Right atrium auricular region (tissue), 2 donors: ENCODE data around the gene B3GNT5. TPM values are rescaled to one million over a fixed set of nuclear protein-coding genes. Genes with fewer than 3 reads are reported as not detected.

Source experiments
- DNase-seq: peaks from one replicate; pipeline ENCODE4 v3.0.0-alpha.2; 2019; ENCODE audit warnings: low spot score
- H3K27ac ChIP-seq, 2 donors: fragments of 200-600 bp; sonication (generic); 1 replicate in 1 of 2; 2 replicates in 1 of 2; pipeline ENCODE4 v1.5.1; 2016 to 2019
- H3K27me3 ChIP-seq, 2 donors: fragments of 200-600 bp; sonication (generic); one replicate each; pipeline versions ENCODE4 v1.5.1 to v1.6.0; 2017 to 2019
- H3K36me3 ChIP-seq: fragments of 200-600 bp; sonication (generic); one replicate; pipeline ENCODE4 v1.5.1; 2016
- H3K4me1 ChIP-seq, 2 donors: fragments of 200-600 bp; sonication (generic); one replicate each; pipeline versions ENCODE4 v1.5.1 to v1.6.0; 2017 to 2019
- H3K4me3 ChIP-seq, 2 donors: fragments of 200-600 bp; sonication (generic); 1 replicate in 1 of 2; 2 replicates in 1 of 2; pipeline ENCODE4 v1.5.1; 2017 to 2019; ENCODE audit warnings: mild to moderate bottlenecking in 1 of 2, moderate library complexity in 1 of 2
- H3K9me3 ChIP-seq, 2 donors: fragments of 200-600 bp; sonication (generic); one replicate each; pipeline ENCODE4 v1.5.1; 2019
- total RNA-seq, 2 donors: library from RNA; depleted of rRNA; stranded (reverse); fragments of >200 nt; gene quantifications; one replicate each; pipeline ENCODE4 v1.1.0, GENCODE V29; 2016
- TF ChIP-seq, protein P1 (sequence below), 2 donors: fragments of 200-600 bp; sonication (generic); IDR thresholded peaks; one replicate each; pipeline ENCODE4 v1.5.1; 2019; ENCODE audit warnings: antibody characterized with exemption in 2 of 2

Gene B3GNT5
- total RNA-seq, 2 donors from 2014 or later: 1.7 to 2.0 TPM

- no peaks in the 10 kb centered on the region for H3K27me3 ChIP-seq
- no peak for DNase-seq
- no peak overlapping the region for H3K4me3 ChIP-seq
- no peak overlapping the region for H3K27ac ChIP-seq
- TF ChIP-seq, protein P1, sequence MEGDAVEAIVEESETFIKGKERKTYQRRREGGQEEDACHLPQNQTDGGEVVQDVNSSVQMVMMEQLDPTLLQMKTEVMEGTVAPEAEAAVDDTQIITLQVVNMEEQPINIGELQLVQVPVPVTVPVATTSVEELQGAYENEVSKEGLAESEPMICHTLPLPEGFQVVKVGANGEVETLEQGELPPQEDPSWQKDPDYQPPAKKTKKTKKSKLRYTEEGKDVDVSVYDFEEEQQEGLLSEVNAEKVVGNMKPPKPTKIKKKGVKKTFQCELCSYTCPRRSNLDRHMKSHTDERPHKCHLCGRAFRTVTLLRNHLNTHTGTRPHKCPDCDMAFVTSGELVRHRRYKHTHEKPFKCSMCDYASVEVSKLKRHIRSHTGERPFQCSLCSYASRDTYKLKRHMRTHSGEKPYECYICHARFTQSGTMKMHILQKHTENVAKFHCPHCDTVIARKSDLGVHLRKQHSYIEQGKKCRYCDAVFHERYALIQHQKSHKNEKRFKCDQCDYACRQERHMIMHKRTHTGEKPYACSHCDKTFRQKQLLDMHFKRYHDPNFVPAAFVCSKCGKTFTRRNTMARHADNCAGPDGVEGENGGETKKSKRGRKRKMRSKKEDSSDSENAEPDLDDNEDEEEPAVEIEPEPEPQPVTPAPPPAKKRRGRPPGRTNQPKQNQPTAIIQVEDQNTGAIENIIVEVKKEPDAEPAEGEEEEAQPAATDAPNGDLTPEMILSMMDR (IDR thresholded peaks at IDR 0.05): no peak
- peaks cover 0 to 4% of the 10 kb centered on the region in 2 donors for H3K4me1 ChIP-seq
- H3K36me3 ChIP-seq: no peaks in the 10 kb centered on the region
- no peaks in the 10 kb centered on the region for H3K9me3 ChIP-seq
Observed at GRCh38 chr3:183259087-183259486, 6.0 kb downstream of the B3GNT5 start.

DNA sequence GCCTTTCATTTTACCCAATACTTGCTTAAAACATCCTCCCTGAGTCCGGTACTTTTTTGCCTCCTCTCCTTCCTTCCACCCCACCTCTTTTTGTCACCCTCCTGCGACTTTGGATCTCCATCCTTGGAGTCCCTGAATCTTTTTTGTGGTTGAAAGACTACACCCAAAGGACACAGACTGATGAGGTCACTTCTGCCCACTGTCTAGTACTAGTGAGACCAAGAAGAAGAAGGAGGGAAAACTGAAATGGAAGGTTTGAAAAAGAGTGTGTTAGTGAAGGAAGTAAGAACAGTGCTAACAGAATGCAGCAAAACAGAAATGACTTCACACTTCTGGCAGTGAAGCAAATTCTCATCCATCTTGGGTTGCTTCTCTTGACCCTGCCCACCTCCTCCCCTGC is 6.6 kb downstream of the B3GNT5 start:
- DNase-seq: no peak
- Histone ChIP-seq H3K36me3 (no peaks in the 10 kb centered on the region), H3K4me1 (peaks cover 0 to 6% of the 10 kb centered on the region in 2 donors), H3K4me3 (no peak overlapping the region), H3K9me3 (no peaks in the 10 kb centered on the region), H3K27ac (no peak overlapping the region), H3K27me3 (no peaks in the 10 kb centered on the region)
- TF ChIP-seq, protein P1 (IDR thresholded peaks at IDR 0.05): no peak

DNA sequence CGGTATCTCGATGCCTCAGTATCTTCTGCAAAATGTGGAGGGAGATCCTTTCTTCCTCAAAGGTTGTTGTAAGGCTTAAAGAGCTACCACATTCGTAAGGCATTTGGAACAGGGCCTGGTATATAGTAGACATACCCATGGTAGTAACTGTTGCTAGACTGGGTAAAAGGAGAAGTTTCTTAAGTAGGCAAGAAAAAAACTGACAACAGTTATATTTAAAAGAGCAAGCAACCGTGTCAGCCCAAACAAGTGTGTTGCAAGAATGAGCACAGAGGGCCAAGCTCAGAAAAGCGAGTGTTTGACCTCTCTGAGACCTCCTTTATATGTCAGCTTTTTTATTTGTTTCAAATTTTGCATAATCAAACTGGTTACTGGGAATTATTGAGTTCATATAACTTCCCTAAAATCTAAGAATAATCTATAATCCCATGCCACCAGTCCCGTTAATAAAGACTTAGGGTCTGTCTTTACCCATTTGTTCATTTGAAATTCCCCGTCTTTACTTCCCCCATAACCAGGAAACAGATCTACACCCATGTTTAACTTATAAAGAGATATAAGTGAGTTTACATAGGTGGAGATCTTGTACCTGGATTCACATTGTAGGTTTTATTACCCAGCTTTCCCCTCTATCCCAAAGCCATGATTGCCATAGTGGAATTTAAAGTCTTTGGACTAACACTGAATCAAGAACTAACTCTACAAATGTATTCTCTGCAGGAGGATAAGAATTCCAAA is 7.3 kb downstream of the B3GNT5 start:
- TF ChIP-seq, protein P1 (IDR thresholded peaks at IDR 0.05): no peak
- Histone ChIP-seq H3K36me3 (no peaks in the 10 kb centered on the region), H3K27me3 (no peaks in the 10 kb centered on the region), H3K4me3 (no peak overlapping the region), H3K9me3 (no peaks in the 10 kb centered on the region), H3K4me1 (peaks cover 0 to 13% of the 10 kb centered on the region in 2 donors), H3K27ac (no peak overlapping the region)
- no peak for DNase-seq

- H3K9me3 ChIP-seq: no peaks in the 10 kb centered on the region
- no peaks in the 10 kb centered on the region for H3K27me3 ChIP-seq
- H3K4me1 ChIP-seq: peaks cover 0 to 19% of the 10 kb centered on the region in 2 donors
- H3K27ac ChIP-seq: no peak overlapping the region
- no peak for DNase-seq
- TF ChIP-seq, protein P1 (IDR thresholded peaks at IDR 0.05): no peak
- no peak overlapping the region for H3K4me3 ChIP-seq
- no peaks in the 10 kb centered on the region for H3K36me3 ChIP-seq
Observed at GRCh38 chr3:183261151-183261724, 8.2 kb downstream of the B3GNT5 start.

DNA sequence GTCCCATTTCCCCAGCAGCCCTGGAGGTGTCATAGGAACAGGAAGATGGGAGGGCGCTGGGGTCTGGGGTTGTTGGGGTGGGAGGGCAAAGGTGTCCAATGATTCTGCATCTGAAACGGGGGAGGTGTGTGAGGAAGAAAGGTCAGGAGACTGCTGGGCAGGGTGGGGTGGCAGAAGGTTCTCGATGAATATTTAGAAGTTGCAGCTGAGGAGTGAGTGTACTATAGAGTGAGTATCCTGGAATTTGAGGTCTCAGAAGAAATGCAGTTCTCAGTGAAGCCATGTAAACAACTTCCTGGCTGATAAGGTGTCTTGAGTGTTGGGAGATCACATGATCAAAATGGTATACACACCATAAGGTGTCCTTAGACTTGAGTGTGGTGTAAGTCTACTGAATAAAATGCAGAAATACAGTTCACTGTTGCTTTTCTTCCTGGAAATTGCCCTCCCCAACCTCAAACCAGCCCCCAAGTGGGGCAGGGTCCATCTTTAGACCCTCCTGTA is 9.9 kb downstream of the B3GNT5 start:
- Histone ChIP-seq H3K27ac (no peak overlapping the region), H3K27me3 (no peaks in the 10 kb centered on the region), H3K36me3 (no peaks in the 10 kb centered on the region), H3K4me1 (peaks cover 0 to 19% of the 10 kb centered on the region in 2 donors), H3K4me3 (no peak overlapping the region), H3K9me3 (no peaks in the 10 kb centered on the region)
- TF ChIP-seq, protein P1 (IDR thresholded peaks at IDR 0.05): no peak
- DNase-seq: no peak
